ENCODE measurements around the gene PCDHGB5.

DNA sequence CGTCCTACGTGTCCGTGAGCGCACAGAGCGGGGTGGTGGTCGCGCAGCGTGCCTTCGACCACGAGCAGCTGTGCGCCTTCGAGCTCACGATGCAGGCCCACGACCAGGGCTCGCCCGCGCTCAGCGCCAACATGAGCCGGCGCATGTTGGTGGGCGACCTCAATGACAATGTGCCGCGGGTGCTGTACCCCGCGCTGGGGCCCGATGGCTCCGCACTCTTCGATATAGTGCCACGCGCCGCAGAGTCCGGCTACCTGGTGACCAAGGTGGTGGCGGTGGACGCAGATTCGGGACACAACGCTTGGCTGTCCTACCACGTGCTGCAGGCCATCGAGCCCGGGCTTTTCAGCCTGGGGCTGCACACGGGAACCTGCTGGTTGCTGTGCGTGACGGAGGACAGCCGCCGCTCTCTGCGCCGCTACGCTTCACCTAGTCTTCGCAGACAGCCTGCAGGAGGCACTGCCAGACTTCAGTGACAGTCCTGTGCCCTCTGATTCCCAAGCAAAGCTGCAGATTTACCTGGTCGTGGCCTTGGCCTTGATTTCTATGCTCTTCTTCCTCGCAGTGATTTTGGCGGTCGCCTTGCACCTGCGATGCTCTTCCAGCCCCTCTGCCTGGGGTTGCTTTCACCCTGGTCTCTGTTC, 30.2 kb downstream of the PCDHGB5 start:
- no peak for TF ChIP-seq EP300 (IDR thresholded peaks at IDR 0.05)
- TF ChIP-seq, protein P1, sequence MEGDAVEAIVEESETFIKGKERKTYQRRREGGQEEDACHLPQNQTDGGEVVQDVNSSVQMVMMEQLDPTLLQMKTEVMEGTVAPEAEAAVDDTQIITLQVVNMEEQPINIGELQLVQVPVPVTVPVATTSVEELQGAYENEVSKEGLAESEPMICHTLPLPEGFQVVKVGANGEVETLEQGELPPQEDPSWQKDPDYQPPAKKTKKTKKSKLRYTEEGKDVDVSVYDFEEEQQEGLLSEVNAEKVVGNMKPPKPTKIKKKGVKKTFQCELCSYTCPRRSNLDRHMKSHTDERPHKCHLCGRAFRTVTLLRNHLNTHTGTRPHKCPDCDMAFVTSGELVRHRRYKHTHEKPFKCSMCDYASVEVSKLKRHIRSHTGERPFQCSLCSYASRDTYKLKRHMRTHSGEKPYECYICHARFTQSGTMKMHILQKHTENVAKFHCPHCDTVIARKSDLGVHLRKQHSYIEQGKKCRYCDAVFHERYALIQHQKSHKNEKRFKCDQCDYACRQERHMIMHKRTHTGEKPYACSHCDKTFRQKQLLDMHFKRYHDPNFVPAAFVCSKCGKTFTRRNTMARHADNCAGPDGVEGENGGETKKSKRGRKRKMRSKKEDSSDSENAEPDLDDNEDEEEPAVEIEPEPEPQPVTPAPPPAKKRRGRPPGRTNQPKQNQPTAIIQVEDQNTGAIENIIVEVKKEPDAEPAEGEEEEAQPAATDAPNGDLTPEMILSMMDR (IDR thresholded peaks at IDR 0.05) = no peak
- TF ChIP-seq POLR2A (IDR thresholded peaks at IDR 0.05) = no peak

Measured in tibial nerve (tissue), 4 donors.